HEK293 (cell line): ENCODE results near the gene CRTC2.

Source experiments
- ATF2 ChIP-seq: fragments of 450-650 bp; formaldehyde crosslinking; IDR thresholded peaks from 2 replicates; pipeline ENCODE4 v1.5.1; 2016; ENCODE audit warnings: missing biosample characterization, missing genetic modification characterization, low read depth
- GFI1B ChIP-seq: fragments of 450-650 bp; formaldehyde crosslinking; IDR thresholded peaks from 2 replicates; pipeline ENCODE4 v1.5.1; 2016; ENCODE audit warnings: missing biosample characterization, missing genetic modification characterization
- KLF7 ChIP-seq: fragments of 450-650 bp; formaldehyde crosslinking; IDR thresholded peaks from 2 replicates; pipeline ENCODE4 v1.5.1; 2016; ENCODE audit warnings: missing biosample characterization, missing genetic modification characterization, borderline replicate concordance
- KLF9 ChIP-seq: fragments of 450-650 bp; formaldehyde crosslinking; IDR thresholded peaks from 2 replicates; pipeline ENCODE4 v1.5.1; 2016; ENCODE audit warnings: missing biosample characterization, missing genetic modification characterization, low read depth
- MEIS1 ChIP-seq: sonication (generic); formaldehyde crosslinking; IDR thresholded peaks from 2 replicates; pipeline ENCODE4 v1.8.1; 2022; ENCODE audit warnings: missing genetic modification reagents, mild to moderate bottlenecking, borderline replicate concordance
- PRDM6 ChIP-seq: fragments of 450-650 bp; formaldehyde crosslinking; IDR thresholded peaks from 2 replicates; pipeline ENCODE4 v1.5.1; 2017; ENCODE audit warnings: missing biosample characterization, missing genetic modification characterization
- SP2 ChIP-seq: fragments of 450-650 bp; formaldehyde crosslinking; IDR thresholded peaks from 2 replicates; pipeline ENCODE4 v1.5.1; 2016; ENCODE audit warnings: missing biosample characterization, missing genetic modification characterization
- YY1 ChIP-seq: fragments of 450-650 bp; formaldehyde crosslinking; IDR thresholded peaks from 2 replicates; pipeline ENCODE4 v1.5.1; 2018; ENCODE audit warnings: missing biosample characterization, missing genetic modification characterization
- ZBTB11 ChIP-seq: fragments of 450-650 bp; formaldehyde crosslinking; conservative IDR thresholded peaks from 2 replicates; pipeline ENCODE4 v1.5.1; 2016; ENCODE audit warnings: low read depth, missing biosample characterization, missing genetic modification characterization
- ZBTB26 ChIP-seq: fragments of 450-650 bp; formaldehyde crosslinking; optimal IDR thresholded peaks from 2 replicates; pipeline ENCODE3; 2016; ENCODE audit warnings: missing biosample characterization, mild to moderate bottlenecking, missing genetic modification characterization
- ZBTB8A ChIP-seq: fragments of 450-650 bp; formaldehyde crosslinking; IDR thresholded peaks from 2 replicates; pipeline ENCODE4 v1.5.1; 2016; ENCODE audit warnings: missing biosample characterization, missing genetic modification characterization
- ZFP3 ChIP-seq: fragments of 450-650 bp; formaldehyde crosslinking; IDR thresholded peaks from 2 replicates; pipeline ENCODE4 v1.5.1; 2016; ENCODE audit warnings: low read depth, missing biosample characterization, missing genetic modification characterization
- ZNF132 ChIP-seq: fragments of 450-650 bp; formaldehyde crosslinking; IDR thresholded peaks from 2 replicates; pipeline ENCODE4 v1.5.1; 2017; ENCODE audit warnings: missing biosample characterization, missing genetic modification characterization, borderline replicate concordance
- ZNF169 ChIP-seq: fragments of 450-650 bp; formaldehyde crosslinking; IDR thresholded peaks from 2 replicates; pipeline ENCODE4 v1.5.1; 2016; ENCODE audit warnings: missing biosample characterization, missing genetic modification characterization
- ZNF266 ChIP-seq: fragments of 450-650 bp; formaldehyde crosslinking; IDR thresholded peaks from 2 replicates; pipeline ENCODE4 v1.5.1; 2016; ENCODE audit warnings: missing biosample characterization, missing genetic modification characterization, low read depth
- ZNF292 ChIP-seq: fragments of 450-650 bp; formaldehyde crosslinking; IDR thresholded peaks from 2 replicates; pipeline ENCODE4 v1.5.1; 2016; ENCODE audit warnings: low read depth, missing biosample characterization, missing genetic modification characterization, borderline replicate concordance
- ZNF366 ChIP-seq: fragments of 450-650 bp; formaldehyde crosslinking; conservative IDR thresholded peaks from 2 replicates; pipeline ENCODE4 v1.5.1; 2016; ENCODE audit warnings: missing biosample characterization, missing genetic modification characterization
- ZNF391 ChIP-seq: fragments of 450-650 bp; formaldehyde crosslinking; IDR thresholded peaks from 2 replicates; pipeline ENCODE4 v1.5.1; 2016; ENCODE audit warnings: low read depth, missing biosample characterization, missing genetic modification characterization, borderline replicate concordance
- ZNF433 ChIP-seq: fragments of 450-650 bp; formaldehyde crosslinking; IDR thresholded peaks from 2 replicates; pipeline ENCODE4 v1.5.1; 2016; ENCODE audit warnings: missing biosample characterization, missing genetic modification characterization, low read depth
- ZNF501 ChIP-seq: fragments of 450-650 bp; formaldehyde crosslinking; IDR thresholded peaks from 2 replicates; pipeline ENCODE4 v1.5.1; 2016; ENCODE audit warnings: missing biosample characterization, missing genetic modification characterization
- ZNF510 ChIP-seq: fragments of 450-650 bp; formaldehyde crosslinking; IDR thresholded peaks from 2 replicates; pipeline ENCODE4 v1.5.1; 2018; ENCODE audit warnings: mild to moderate bottlenecking, missing genetic modification characterization, missing biosample characterization; ENCODE audit not compliant: insufficient replicate concordance
- ZNF521 ChIP-seq: fragments of 450-650 bp; formaldehyde crosslinking; IDR thresholded peaks from 2 replicates; pipeline ENCODE4 v1.5.1; 2017; ENCODE audit warnings: missing biosample characterization, mild to moderate bottlenecking, missing genetic modification characterization
- ZNF558 ChIP-seq: fragments of 450-650 bp; formaldehyde crosslinking; IDR thresholded peaks from 2 replicates; pipeline ENCODE4 v1.5.1; 2016; ENCODE audit warnings: missing biosample characterization, missing genetic modification characterization
- ZNF560 ChIP-seq: fragments of 450-650 bp; formaldehyde crosslinking; IDR thresholded peaks from 2 replicates; pipeline ENCODE4 v1.5.1; 2017; ENCODE audit warnings: missing biosample characterization, missing genetic modification characterization, borderline replicate concordance
- ZNF580 ChIP-seq: fragments of 450-650 bp; formaldehyde crosslinking; IDR thresholded peaks from 2 replicates; pipeline ENCODE4 v1.5.1; 2016; ENCODE audit warnings: missing biosample characterization, missing genetic modification characterization
- ZNF654 ChIP-seq: fragments of 450-650 bp; formaldehyde crosslinking; IDR thresholded peaks from 2 replicates; pipeline ENCODE4 v1.5.1; 2016; ENCODE audit warnings: low read depth, missing biosample characterization, missing genetic modification characterization
- ZNF664 ChIP-seq: fragments of 450-650 bp; formaldehyde crosslinking; IDR thresholded peaks from 2 replicates; pipeline ENCODE4 v1.5.1; 2016; ENCODE audit warnings: missing biosample characterization, missing genetic modification characterization
- ZNF704 ChIP-seq: fragments of 450-650 bp; formaldehyde crosslinking; IDR thresholded peaks from 2 replicates; pipeline ENCODE4 v1.5.1; 2016; ENCODE audit warnings: missing biosample characterization, missing genetic modification characterization
- ZSCAN5A ChIP-seq: fragments of 450-650 bp; formaldehyde crosslinking; IDR thresholded peaks from 2 replicates; pipeline ENCODE4 v1.5.1; 2016; ENCODE audit warnings: missing biosample characterization, missing genetic modification characterization

The CRTC2 gene

GRCh38 chr1:153903841-153904455 is 54.5 kb downstream of the CRTC2 start (continued):
- no peak for TF ChIP-seq ZNF169 (tag by site-specific recombination)
- TF ChIP-seq ZNF366: 0 out of 2 replicates have a peak, but pooled peaks have one; percentile 10
- peak; percentile 84; the same call in 1 of the 2 replicates for TF ChIP-seq ZNF292 (tag by site-specific recombination)
- TF ChIP-seq KLF7 (tag by site-specific recombination): peak; percentile 58; the same call in 1 of the 2 replicates
- no peak for TF ChIP-seq ZNF521 (tag by site-specific recombination)
- peak; percentile 80 for TF ChIP-seq ZBTB8A (tag by site-specific recombination)
- peak; percentile 89 for TF ChIP-seq ZNF266 (tag by site-specific recombination)
- TF ChIP-seq MEIS1: no peak
- TF ChIP-seq ZFP3 (tag by site-specific recombination): no peak
- TF ChIP-seq ZNF391: no peak
- TF ChIP-seq ZBTB11 (tag by site-specific recombination): peak; percentile 85
- no peak for TF ChIP-seq GFI1B (tag by site-specific recombination)
- TF ChIP-seq ZNF664 (tag by site-specific recombination): peak; percentile 61; the same call in 1 of the 2 replicates
- no peak for TF ChIP-seq YY1 (tag by site-specific recombination)
- TF ChIP-seq ZNF510: peak; percentile 77
- peak; percentile 84; the same call in 1 of the 2 replicates for TF ChIP-seq ZNF501
- TF ChIP-seq ZSCAN5A (tag by site-specific recombination): no peak
- TF ChIP-seq ZNF580: 0 out of 2 replicates have a peak, but pooled peaks have one; percentile 27
- peak; percentile 34 for TF ChIP-seq ZNF654 (tag by site-specific recombination)
- TF ChIP-seq ZNF704 (tag by site-specific recombination): no peak
- TF ChIP-seq ZNF132 (tag by site-specific recombination): no peak
- TF ChIP-seq ZNF558 (tag by site-specific recombination): peak; percentile 86; the same call in 1 of the 2 replicates
- TF ChIP-seq ATF2 (tag by site-specific recombination): no peak
- no peak for TF ChIP-seq SP2 (tag by site-specific recombination)
- no peak for TF ChIP-seq PRDM6 (tag by site-specific recombination)
- TF ChIP-seq ZBTB26 (tag by site-specific recombination): no peak
- TF ChIP-seq ZNF560: 0 out of 2 replicates have a peak, but pooled peaks have one; percentile 60
- no peak for TF ChIP-seq KLF9 (tag by site-specific recombination)
- peak; percentile 96 for TF ChIP-seq ZNF433 (tag by site-specific recombination)
